ENCODE measurements around the gene OR52A1.

DNA sequence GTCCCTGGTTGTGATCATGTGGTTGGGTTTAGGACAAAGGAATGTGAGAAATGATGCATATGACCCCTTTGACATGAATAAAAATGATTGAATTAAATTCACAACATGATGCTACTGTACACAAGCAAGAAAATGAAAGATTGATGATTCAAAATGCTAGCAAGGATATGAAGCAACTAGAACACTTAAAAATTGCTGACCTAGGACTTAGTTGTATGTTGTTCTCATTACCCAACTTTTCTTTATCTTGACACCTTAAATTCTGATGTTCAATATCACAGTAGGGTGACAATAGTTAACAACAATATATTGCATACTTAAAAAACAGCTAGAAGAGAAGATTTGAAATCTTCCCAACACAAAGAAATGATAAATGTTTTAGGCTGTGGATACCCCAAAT, 37.0 kb downstream of the OR52A1 start:
- TF ChIP-seq CTCF (conservative IDR thresholded peaks at IDR 0.05; ENCODE audit: low read length) (no peak), EZH2phosphoT487 (IDR thresholded peaks at IDR 0.05; ENCODE audit: borderline replicate concordance, low read depth, low read length) (no peak)

All from OCI-LY7 (cell line).